HCT116 (cell line): ENCODE data around the gene SLC25A45.

Source experiments
- ATF3 ChIP-seq: IDR thresholded peaks from 2 replicates; pipeline ENCODE4 v1.6.1; 2012
- CEBPB ChIP-seq: IDR thresholded peaks from 2 replicates; pipeline ENCODE4 v1.6.1; 2012; ENCODE audit warnings: low read depth
- POLR2A ChIP-seq: IDR thresholded peaks from 2 replicates; pipeline ENCODE4 v1.7.0; 2011; ENCODE audit warnings: borderline replicate concordance; ENCODE audit not compliant: insufficient read depth, insufficient read length; ENCODE audit errors: extremely low read depth
- RAD21 ChIP-seq: IDR thresholded peaks from 2 replicates; pipeline ENCODE4 v1.6.1; 2012; ENCODE audit warnings: low read depth, mild to moderate bottlenecking
- SRF ChIP-seq: IDR thresholded peaks from 2 replicates; pipeline ENCODE4 v1.6.1; 2012; ENCODE audit warnings: low read depth
- TCF7L2 ChIP-seq: IDR thresholded peaks from 2 replicates; pipeline ENCODE4 v1.7.0; 2011; ENCODE audit warnings: borderline replicate concordance, inconsistent platforms; ENCODE audit not compliant: insufficient read depth, insufficient read length; ENCODE audit errors: extremely low read depth
- TF ChIP-seq, protein P1 (sequence below), 3 experiments: fragments of 200-600 bp in 1 of 3; sonication (generic) in 1 of 3; IDR thresholded peaks in 2 of 3; conservative IDR thresholded peaks in 1 of 3; 2 replicates each; pipeline ENCODE4 v1.5.1; 2012 to 2017; ENCODE audit warnings: low read depth in 2 of 3, low read length in 2 of 3, antibody characterized with exemption in 1 of 3, borderline replicate concordance in 1 of 3, control low read depth in 1 of 3, mild to moderate bottlenecking in 1 of 3, mixed read lengths in 1 of 3, mixed run types in 1 of 3, moderate library complexity in 1 of 3; ENCODE audit not compliant: insufficient read depth in 1 of 3
- TF ChIP-seq, protein P2 (sequence below): IDR thresholded peaks from 2 replicates; pipeline ENCODE4 v1.6.1; 2012
- TF ChIP-seq, protein P3 (sequence below): IDR thresholded peaks from 2 replicates; pipeline ENCODE4 v1.6.1; 2011; ENCODE audit warnings: mild to moderate bottlenecking, low read length, moderate library complexity; ENCODE audit not compliant: insufficient replicate concordance; ENCODE audit errors: extremely low read depth

GRCh38 chr11:65373839-65374580 lies 8.4 kb downstream of the SLC25A45 start:
- no peak for TF ChIP-seq POLR2A
- TF ChIP-seq CEBPB: no peak
- TF ChIP-seq, protein P1, sequence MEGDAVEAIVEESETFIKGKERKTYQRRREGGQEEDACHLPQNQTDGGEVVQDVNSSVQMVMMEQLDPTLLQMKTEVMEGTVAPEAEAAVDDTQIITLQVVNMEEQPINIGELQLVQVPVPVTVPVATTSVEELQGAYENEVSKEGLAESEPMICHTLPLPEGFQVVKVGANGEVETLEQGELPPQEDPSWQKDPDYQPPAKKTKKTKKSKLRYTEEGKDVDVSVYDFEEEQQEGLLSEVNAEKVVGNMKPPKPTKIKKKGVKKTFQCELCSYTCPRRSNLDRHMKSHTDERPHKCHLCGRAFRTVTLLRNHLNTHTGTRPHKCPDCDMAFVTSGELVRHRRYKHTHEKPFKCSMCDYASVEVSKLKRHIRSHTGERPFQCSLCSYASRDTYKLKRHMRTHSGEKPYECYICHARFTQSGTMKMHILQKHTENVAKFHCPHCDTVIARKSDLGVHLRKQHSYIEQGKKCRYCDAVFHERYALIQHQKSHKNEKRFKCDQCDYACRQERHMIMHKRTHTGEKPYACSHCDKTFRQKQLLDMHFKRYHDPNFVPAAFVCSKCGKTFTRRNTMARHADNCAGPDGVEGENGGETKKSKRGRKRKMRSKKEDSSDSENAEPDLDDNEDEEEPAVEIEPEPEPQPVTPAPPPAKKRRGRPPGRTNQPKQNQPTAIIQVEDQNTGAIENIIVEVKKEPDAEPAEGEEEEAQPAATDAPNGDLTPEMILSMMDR (IDR thresholded peaks at IDR 0.05 in 2 of 3, conservative IDR thresholded peaks at IDR 0.05 in 1 of 3; ENCODE audit: borderline replicate concordance in 1 of 3, insufficient read depth in 1 of 3, low read depth in 2 of 3, low read length in 2 of 3): no peak
- no peak for TF ChIP-seq ATF3
- TF ChIP-seq, protein P2, sequence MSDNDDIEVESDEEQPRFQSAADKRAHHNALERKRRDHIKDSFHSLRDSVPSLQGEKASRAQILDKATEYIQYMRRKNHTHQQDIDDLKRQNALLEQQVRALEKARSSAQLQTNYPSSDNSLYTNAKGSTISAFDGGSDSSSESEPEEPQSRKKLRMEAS: no peak
- TF ChIP-seq RAD21: no peak
- no peak for TF ChIP-seq TCF7L2
- no peak for TF ChIP-seq SRF
- TF ChIP-seq, protein P3, sequence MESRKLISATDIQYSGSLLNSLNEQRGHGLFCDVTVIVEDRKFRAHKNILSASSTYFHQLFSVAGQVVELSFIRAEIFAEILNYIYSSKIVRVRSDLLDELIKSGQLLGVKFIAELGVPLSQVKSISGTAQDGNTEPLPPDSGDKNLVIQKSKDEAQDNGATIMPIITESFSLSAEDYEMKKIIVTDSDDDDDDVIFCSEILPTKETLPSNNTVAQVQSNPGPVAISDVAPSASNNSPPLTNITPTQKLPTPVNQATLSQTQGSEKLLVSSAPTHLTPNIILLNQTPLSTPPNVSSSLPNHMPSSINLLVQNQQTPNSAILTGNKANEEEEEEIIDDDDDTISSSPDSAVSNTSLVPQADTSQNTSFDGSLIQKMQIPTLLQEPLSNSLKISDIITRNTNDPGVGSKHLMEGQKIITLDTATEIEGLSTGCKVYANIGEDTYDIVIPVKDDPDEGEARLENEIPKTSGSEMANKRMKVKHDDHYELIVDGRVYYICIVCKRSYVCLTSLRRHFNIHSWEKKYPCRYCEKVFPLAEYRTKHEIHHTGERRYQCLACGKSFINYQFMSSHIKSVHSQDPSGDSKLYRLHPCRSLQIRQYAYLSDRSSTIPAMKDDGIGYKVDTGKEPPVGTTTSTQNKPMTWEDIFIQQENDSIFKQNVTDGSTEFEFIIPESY: no peak
